Measurements from ENCODE around the gene PRKN.

PRKN gene

DNA sequence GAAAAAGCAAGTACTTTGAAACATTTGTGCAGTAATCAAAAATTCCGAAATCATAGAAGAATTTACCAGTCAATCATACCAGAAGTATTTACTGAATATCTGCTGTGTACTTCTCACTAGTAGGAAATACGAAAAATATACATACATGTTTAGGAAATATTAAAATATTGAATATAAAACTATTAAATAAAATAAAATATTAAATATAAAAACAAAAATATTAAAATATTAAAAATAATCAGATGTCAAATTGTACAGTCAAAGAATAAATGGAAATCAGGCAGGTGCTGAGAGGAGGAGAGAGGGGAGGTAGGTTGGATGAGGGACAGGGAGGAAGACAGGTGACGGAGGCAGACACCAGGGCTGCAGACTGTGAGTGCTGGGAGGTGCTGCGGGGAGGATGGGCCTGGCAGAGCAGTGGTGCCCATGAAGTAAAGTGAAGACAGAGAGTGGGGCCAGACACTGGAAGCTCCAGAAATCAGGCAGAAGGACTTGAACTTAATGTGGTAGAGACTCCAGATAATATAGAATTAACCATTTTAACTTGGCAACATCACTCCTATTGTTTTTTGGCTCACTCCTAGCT lies 55.9 kb downstream of the PRKN start:
- H3K4me3 ChIP-seq (replicated peaks; ENCODE audit: low read depth, low read length), result no peak overlapping the region
- DNase-seq (ENCODE audit: low read depth), result no peak
- TF ChIP-seq, protein P1, sequence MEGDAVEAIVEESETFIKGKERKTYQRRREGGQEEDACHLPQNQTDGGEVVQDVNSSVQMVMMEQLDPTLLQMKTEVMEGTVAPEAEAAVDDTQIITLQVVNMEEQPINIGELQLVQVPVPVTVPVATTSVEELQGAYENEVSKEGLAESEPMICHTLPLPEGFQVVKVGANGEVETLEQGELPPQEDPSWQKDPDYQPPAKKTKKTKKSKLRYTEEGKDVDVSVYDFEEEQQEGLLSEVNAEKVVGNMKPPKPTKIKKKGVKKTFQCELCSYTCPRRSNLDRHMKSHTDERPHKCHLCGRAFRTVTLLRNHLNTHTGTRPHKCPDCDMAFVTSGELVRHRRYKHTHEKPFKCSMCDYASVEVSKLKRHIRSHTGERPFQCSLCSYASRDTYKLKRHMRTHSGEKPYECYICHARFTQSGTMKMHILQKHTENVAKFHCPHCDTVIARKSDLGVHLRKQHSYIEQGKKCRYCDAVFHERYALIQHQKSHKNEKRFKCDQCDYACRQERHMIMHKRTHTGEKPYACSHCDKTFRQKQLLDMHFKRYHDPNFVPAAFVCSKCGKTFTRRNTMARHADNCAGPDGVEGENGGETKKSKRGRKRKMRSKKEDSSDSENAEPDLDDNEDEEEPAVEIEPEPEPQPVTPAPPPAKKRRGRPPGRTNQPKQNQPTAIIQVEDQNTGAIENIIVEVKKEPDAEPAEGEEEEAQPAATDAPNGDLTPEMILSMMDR (IDR thresholded peaks at IDR 0.05; ENCODE audit: low read length, missing control alignments), result no peak

DNA sequence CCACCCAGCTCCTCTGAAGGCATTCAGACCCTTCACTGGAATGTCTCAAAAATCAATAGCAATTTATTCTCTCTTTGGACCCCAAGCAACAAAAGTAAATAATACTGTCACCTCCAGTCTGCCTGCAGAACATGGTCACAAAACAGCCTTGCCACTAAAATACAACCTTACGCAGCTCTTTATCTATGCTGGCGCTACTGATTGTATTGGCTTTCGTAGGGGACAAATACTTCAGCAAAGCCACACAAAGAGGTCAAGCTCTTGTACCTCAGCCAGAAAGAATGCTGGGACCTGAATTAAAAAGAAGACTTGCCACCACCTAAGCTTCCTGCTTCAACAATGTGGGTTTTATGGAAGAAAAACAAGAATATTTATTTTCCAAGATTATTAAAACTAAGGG lies 57.2 kb downstream of the PRKN start:
- TF ChIP-seq, protein P1 (IDR thresholded peaks at IDR 0.05; ENCODE audit: low read length, missing control alignments), result no peak
- no peak for DNase-seq (ENCODE audit: low read depth)
- no peak overlapping the region for H3K4me3 ChIP-seq (replicated peaks; ENCODE audit: low read depth, low read length)

DNA sequence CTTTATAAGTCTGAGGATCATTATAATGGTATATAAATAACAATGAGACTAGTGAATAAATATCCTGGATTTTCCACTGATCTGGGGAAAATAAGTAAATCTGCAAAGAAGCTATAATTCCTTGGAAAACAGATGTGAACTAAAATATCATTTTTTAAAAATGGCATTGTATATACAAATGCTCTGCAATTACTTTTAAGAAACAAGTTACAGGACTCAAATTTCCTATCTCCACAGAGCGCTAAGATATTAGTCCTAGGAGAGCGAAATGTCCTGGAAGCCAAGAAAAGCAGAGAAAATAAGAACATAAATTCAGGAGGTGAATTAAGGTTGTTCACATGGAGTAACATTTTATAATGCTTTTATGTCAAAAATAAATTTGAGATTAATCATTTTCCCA lies 61.3 kb downstream of the PRKN start:
- DNase-seq (ENCODE audit: low read depth), result no peak
- no peak overlapping the region for H3K4me3 ChIP-seq (replicated peaks; ENCODE audit: low read depth, low read length)
- TF ChIP-seq, protein P1 (IDR thresholded peaks at IDR 0.05; ENCODE audit: low read length, missing control alignments), result no peak

DNA sequence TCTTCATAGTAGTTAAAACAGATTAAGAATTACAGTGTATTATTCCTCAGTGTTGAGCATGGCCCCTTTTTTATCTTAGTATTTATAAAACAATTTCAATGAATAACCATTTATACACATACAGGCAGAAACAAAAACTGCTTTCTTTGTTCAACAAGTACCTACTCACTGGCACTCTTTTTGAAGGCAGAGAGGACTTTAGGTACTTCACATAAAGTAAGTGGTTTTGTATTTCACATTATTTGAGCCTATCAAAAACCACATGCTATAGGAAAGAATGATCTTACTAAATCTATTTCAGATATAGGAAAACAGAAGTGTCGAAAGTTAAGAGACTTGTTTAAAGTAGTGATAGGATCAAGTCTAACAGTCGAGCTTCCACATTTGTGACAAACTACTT lies 73.8 kb downstream of the PRKN start:
- DNase-seq (ENCODE audit: low read depth), result no peak
- TF ChIP-seq, protein P1 (IDR thresholded peaks at IDR 0.05; ENCODE audit: low read length, missing control alignments), result no peak
- no peak overlapping the region for H3K4me3 ChIP-seq (replicated peaks; ENCODE audit: low read depth, low read length)

DNA sequence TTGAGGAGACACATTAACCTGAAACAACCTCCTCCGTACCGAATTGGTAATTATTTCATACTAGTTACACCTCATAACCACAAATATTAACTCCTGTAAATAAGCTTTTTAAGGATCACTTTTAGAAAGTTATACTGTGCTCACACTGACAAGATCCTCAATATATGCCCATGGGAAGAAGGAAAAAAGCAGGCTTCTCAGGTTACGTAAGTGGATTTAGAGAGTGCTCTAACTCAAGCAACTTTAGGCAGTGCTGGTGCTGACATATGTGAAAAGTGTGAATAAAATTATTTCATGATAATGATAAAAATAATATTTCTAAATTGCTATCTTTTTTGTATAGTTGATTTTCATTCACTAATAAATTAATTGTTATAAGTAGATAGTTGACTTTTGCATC lies 76.1 kb downstream of the PRKN start:
- DNase-seq (ENCODE audit: low read depth), result no peak
- TF ChIP-seq, protein P1 (IDR thresholded peaks at IDR 0.05; ENCODE audit: low read length, missing control alignments), result no peak
- no peak overlapping the region for H3K4me3 ChIP-seq (replicated peaks; ENCODE audit: low read depth, low read length)

DNA sequence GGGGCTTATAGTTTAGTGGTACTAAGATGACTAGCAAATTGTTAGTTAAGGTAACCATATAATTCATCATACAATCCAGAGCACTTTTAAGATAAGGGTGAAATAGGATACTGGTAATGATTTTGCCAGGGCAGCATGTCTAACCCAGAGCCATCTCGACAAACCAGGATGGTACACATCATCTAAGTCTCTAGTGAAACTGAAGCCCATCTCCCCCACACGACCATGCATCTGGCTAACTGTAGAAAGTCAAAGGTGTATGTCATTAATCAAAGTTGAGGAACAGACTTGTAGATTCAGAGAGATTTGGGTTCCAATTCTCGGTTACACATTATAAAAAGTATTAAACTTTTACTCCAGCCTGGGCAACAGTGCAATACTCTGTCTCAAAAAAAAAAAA lies 78.3 kb downstream of the PRKN start:
- H3K4me3 ChIP-seq (replicated peaks; ENCODE audit: low read depth, low read length), result no peak overlapping the region
- DNase-seq (ENCODE audit: low read depth), result no peak
- TF ChIP-seq, protein P1 (IDR thresholded peaks at IDR 0.05; ENCODE audit: low read length, missing control alignments), result no peak

DNA sequence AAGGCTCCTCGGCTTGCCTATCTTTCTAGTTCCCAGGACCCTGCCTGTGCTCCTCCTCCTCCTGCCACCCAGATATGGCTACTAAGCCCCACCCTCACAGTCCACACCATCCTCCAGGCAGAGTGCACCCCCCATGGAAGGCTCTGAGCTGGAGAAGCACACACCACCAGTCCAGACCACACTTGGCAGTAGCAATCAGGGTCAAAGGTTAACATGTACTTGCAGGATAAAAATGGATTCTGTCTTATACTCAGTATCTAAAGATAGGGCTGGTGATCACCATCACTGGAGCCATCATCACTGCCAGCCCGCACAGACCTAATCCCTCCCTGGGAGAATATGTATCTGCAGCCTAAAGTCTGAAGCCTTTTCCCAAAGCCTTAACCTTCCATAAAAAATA lies 83.4 kb downstream of the PRKN start:
- TF ChIP-seq, protein P1 (IDR thresholded peaks at IDR 0.05; ENCODE audit: low read length, missing control alignments), result no peak
- no peak overlapping the region for H3K4me3 ChIP-seq (replicated peaks; ENCODE audit: low read depth, low read length)
- no peak for DNase-seq (ENCODE audit: low read depth)
